GM12891 (cell line): ENCODE results near the gene TMED9.

Experiments
- POLR2A ChIP-seq: IDR thresholded peaks from 2 replicates; pipeline ENCODE4 v1.6.1; 2011; ENCODE audit warnings: low read depth, low read length, control low read depth
- POLR2AphosphoS5 ChIP-seq: IDR thresholded peaks from 2 replicates; pipeline ENCODE4 v1.6.1; 2011; ENCODE audit warnings: low read depth, low read length, control low read depth
- POU2F2 ChIP-seq: IDR thresholded peaks from 2 replicates; pipeline ENCODE4 v1.6.1; 2011; ENCODE audit warnings: low read depth, mild to moderate bottlenecking, control low read depth, low read length, moderate library complexity
- SPI1 ChIP-seq: IDR thresholded peaks from 2 replicates; pipeline ENCODE4 v1.6.1; 2011; ENCODE audit warnings: low read depth, low read length, control low read depth
- TAF1 ChIP-seq: IDR thresholded peaks from 2 replicates; pipeline ENCODE4 v1.6.1; 2011; ENCODE audit warnings: low read depth, low read length, control low read depth

- no peak for TF ChIP-seq POLR2AphosphoS5
- no peak for TF ChIP-seq POLR2A
- TF ChIP-seq TAF1 = no peak
- no peak for TF ChIP-seq POU2F2
- TF ChIP-seq SPI1 = no peak
Measured at GRCh38 chr5:177604656-177605055, 12.7 kb downstream of the TMED9 start.
